ENCODE results near the gene DTX4. TPM values are rescaled to one million over a fixed set of nuclear protein-coding genes. Genes with fewer than 3 reads are reported as not detected.

DTX4 gene
- total RNA-seq, 1 experiment from 2014 or later, result 7.6 TPM

GRCh38 chr11:59222464-59223060 lies 50.6 kb downstream of the DTX4 start:
- no TSS peak for BruUV-seq (replicated peaks)
- Histone ChIP-seq H3K9me2 (ENCODE audit: insufficient read depth) (no peaks in the 10 kb centered on the region), H4K20me1 (ENCODE audit: insufficient read depth) (no peaks in the 10 kb centered on the region), H3K36me3 (ENCODE audit: control insufficient read depth in 1 of 2, insufficient read depth in 2 of 2, low read length in 2 of 2) (no peaks in the 10 kb centered on the region), H3K27ac (ENCODE audit: low read depth, low read length) (no peak overlapping the region), H3K4me2 (ENCODE audit: low read length) (no peak overlapping the region), H3K4me3 (replicated peaks in 1 of 2; ENCODE audit: low read depth in 1 of 2, low read length in 2 of 2) (no peak overlapping the region), H3K9me3 (ENCODE audit: control insufficient read depth in 1 of 2, insufficient read depth in 1 of 2, low read depth in 1 of 2, low read length in 2 of 2) (no peaks in the 10 kb centered on the region), H3K4me1 (ENCODE audit: control insufficient read depth in 1 of 2, insufficient read depth in 2 of 2, low read length in 2 of 2) (no peaks in the 10 kb centered on the region), H2AFZ (ENCODE audit: low read depth, low read length, poor library complexity, severe bottlenecking) (no peak overlapping the region), H3K27me3 (ENCODE audit: insufficient read depth, low read length) (0 out of 2 replicates have a peak, but pooled peaks cover 4% of the 10 kb centered on the region), H3K9ac (ENCODE audit: low read length) (no peak overlapping the region), H3K79me2 (ENCODE audit: insufficient read depth, low read length) (no peaks in the 10 kb centered on the region)
- no peak for DNase-seq (ENCODE audit: low read depth, low spot score)
- no peak for ATAC-seq
- no peak for TF ChIP-seq POLR2AphosphoS5 (IDR thresholded peaks at IDR 0.05; ENCODE audit: low read depth, low read length)
- TF ChIP-seq RAD21 (IDR thresholded peaks at IDR 0.05; ENCODE audit: low read depth), result no peak
- no peak for TF ChIP-seq FOSL1 (IDR thresholded peaks at IDR 0.05; ENCODE audit: low read depth)
- no peak for TF ChIP-seq CEBPB (IDR thresholded peaks at IDR 0.05; ENCODE audit: low read depth)
- TF ChIP-seq, protein P1, sequence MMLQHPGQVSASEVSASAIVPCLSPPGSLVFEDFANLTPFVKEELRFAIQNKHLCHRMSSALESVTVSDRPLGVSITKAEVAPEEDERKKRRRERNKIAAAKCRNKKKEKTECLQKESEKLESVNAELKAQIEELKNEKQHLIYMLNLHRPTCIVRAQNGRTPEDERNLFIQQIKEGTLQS (IDR thresholded peaks at IDR 0.05), result no peak
- no peak for TF ChIP-seq EZH2phosphoT487 (IDR thresholded peaks at IDR 0.05; ENCODE audit: borderline replicate concordance)
- no peak for TF ChIP-seq YY1 (IDR thresholded peaks at IDR 0.05; ENCODE audit: extremely low read depth, insufficient replicate concordance, low read depth, low read length)
- no peak for TF ChIP-seq SP1 (IDR thresholded peaks at IDR 0.05; ENCODE audit: low read depth)
- TF ChIP-seq SIN3A (IDR thresholded peaks at IDR 0.05; ENCODE audit: low read depth), result no peak
- TF ChIP-seq ZNF274 (IDR thresholded peaks at IDR 0.05; ENCODE audit: low read depth, low read length), result no peak
- TF ChIP-seq EGR1 (IDR thresholded peaks at IDR 0.05; ENCODE audit: low read depth), result no peak
- TF ChIP-seq JUND (IDR thresholded peaks at IDR 0.05), result no peak
- ChIA-PET POLR2A (no interaction called here), CTCF (interaction anchor here (0.9 kb wide), 1 partner anchor 51 kb away, joined by 3 read pairs; no protein-coding TSS in a partner anchor), RAD21 (ENCODE audit: low non-redundant PET in 1 of 2, low total read pairs in 2 of 2, uncharacterized antibody in 2 of 2, unreplicated experiment in 2 of 2) (no interaction called here)
- intact Hi-C loops (cut with micrococcal nuclease), result no loop called here

DNA sequence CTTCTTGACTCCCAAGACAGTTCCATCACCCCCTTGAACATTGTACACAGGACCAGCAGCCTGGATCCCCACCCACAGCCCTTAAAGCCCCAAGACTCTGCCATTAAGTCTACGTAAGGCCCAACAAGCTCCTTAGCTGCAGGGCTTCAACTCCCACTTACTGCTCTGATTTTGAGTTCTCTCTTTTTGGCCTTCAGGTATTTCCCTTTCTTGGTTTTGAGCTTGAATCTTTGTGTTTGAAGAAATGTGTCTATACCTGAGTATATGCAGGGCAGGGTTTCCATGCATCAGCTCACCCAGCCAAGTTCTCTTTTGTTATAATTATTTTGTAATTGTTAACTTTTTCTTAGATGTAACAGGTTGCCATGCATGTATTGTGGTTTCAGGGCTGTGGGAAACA lies 51.2 kb downstream of the DTX4 start:
- H3K79me2 ChIP-seq (ENCODE audit: insufficient read depth, low read length), result no peaks in the 10 kb centered on the region
- H3K36me3 ChIP-seq (ENCODE audit: control insufficient read depth in 1 of 2, insufficient read depth in 2 of 2, low read length in 2 of 2), result no peaks in the 10 kb centered on the region
- H3K27me3 ChIP-seq (ENCODE audit: insufficient read depth, low read length), result 0 out of 2 replicates have a peak, but pooled peaks cover under 1% of the 10 kb centered on the region
- no peak for DNase-seq (ENCODE audit: low read depth, low spot score)
- no TSS peak for BruUV-seq (replicated peaks)
- H3K4me2 ChIP-seq (ENCODE audit: low read length), result no peak overlapping the region
- POLR2A ChIA-PET, result no interaction called here
- RAD21 ChIA-PET (ENCODE audit: low non-redundant PET in 1 of 2, low total read pairs in 2 of 2, uncharacterized antibody in 2 of 2, unreplicated experiment in 2 of 2), result no interaction called here
- TF ChIP-seq, protein P2, sequence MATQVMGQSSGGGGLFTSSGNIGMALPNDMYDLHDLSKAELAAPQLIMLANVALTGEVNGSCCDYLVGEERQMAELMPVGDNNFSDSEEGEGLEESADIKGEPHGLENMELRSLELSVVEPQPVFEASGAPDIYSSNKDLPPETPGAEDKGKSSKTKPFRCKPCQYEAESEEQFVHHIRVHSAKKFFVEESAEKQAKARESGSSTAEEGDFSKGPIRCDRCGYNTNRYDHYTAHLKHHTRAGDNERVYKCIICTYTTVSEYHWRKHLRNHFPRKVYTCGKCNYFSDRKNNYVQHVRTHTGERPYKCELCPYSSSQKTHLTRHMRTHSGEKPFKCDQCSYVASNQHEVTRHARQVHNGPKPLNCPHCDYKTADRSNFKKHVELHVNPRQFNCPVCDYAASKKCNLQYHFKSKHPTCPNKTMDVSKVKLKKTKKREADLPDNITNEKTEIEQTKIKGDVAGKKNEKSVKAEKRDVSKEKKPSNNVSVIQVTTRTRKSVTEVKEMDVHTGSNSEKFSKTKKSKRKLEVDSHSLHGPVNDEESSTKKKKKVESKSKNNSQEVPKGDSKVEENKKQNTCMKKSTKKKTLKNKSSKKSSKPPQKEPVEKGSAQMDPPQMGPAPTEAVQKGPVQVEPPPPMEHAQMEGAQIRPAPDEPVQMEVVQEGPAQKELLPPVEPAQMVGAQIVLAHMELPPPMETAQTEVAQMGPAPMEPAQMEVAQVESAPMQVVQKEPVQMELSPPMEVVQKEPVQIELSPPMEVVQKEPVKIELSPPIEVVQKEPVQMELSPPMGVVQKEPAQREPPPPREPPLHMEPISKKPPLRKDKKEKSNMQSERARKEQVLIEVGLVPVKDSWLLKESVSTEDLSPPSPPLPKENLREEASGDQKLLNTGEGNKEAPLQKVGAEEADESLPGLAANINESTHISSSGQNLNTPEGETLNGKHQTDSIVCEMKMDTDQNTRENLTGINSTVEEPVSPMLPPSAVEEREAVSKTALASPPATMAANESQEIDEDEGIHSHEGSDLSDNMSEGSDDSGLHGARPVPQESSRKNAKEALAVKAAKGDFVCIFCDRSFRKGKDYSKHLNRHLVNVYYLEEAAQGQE (IDR thresholded peaks at IDR 0.05; ENCODE audit: low read depth), result no peak
- no peak for TF ChIP-seq POLR2AphosphoS5 (IDR thresholded peaks at IDR 0.05; ENCODE audit: low read depth, low read length)
- no peak for TF ChIP-seq RAD21 (IDR thresholded peaks at IDR 0.05; ENCODE audit: low read depth)
- TF ChIP-seq, protein P1 (IDR thresholded peaks at IDR 0.05), result no peak
- no peak for TF ChIP-seq SIN3A (IDR thresholded peaks at IDR 0.05; ENCODE audit: low read depth)
- TF ChIP-seq SP1 (IDR thresholded peaks at IDR 0.05; ENCODE audit: low read depth), result no peak
- TF ChIP-seq EZH2 (IDR thresholded peaks at IDR 0.05), result no peak
- TF ChIP-seq MAX (IDR thresholded peaks at IDR 0.05), result no peak
- TF ChIP-seq TCF7L2 (IDR thresholded peaks at IDR 0.05; ENCODE audit: borderline replicate concordance, extremely low read depth, insufficient read depth, insufficient read length), result no peak
- no peak for TF ChIP-seq EGR1 (IDR thresholded peaks at IDR 0.05; ENCODE audit: low read depth)
- TF ChIP-seq FOSL1 (IDR thresholded peaks at IDR 0.05; ENCODE audit: low read depth), result no peak
- no peaks in the 10 kb centered on the region for H3K9me2 ChIP-seq (ENCODE audit: insufficient read depth)
- no peaks in the 10 kb centered on the region for H4K20me1 ChIP-seq (ENCODE audit: insufficient read depth)
- no peaks in the 10 kb centered on the region for H3K9me3 ChIP-seq (ENCODE audit: control insufficient read depth in 1 of 2, insufficient read depth in 1 of 2, low read depth in 1 of 2, low read length in 2 of 2)
- no peak overlapping the region for H2AFZ ChIP-seq (ENCODE audit: low read depth, low read length, poor library complexity, severe bottlenecking)
- no peak for ATAC-seq
- no peak overlapping the region for H3K9ac ChIP-seq (ENCODE audit: low read length)
- CTCF ChIA-PET, result interaction anchor here (0.9 kb wide), 1 partner anchor 52 kb away, joined by 3 read pairs; no protein-coding TSS in a partner anchor
- H3K4me3 ChIP-seq (replicated peaks in 1 of 2; ENCODE audit: low read depth in 1 of 2, low read length in 2 of 2), result no peak overlapping the region
- no peaks in the 10 kb centered on the region for H3K4me1 ChIP-seq (ENCODE audit: control insufficient read depth in 1 of 2, insufficient read depth in 2 of 2, low read length in 2 of 2)
- intact Hi-C loops (cut with micrococcal nuclease), result no loop called here
- H3K27ac ChIP-seq (ENCODE audit: low read depth, low read length), result no peak overlapping the region

Data from HCT116 (cell line).